Right forelimb (tissue), 1 donor: Measurements from ENCODE around the gene BCR.

Experiments
- DNase-seq: peaks from one replicate; pipeline ENCODE4 v3.0.0-alpha.2; 2018

BCR gene

GRCh38 chr22:23218053-23218866 is 38.0 kb downstream of the BCR start:
- DNase-seq, result no peak

GRCh38 chr22:23218867-23219251 is 38.5 kb downstream of the BCR start:
- peak; percentile 77 for DNase-seq

GRCh38 chr22:23219317-23219716 is 39.0 kb downstream of the BCR start:
- DNase-seq, result no peak

- no peak for DNase-seq
Measured at GRCh38 chr22:23219822-23220484, 39.6 kb downstream of the BCR start.

GRCh38 chr22:23220485-23221350 is 40.4 kb downstream of the BCR start:
- DNase-seq, result no peak

- DNase-seq, result no peak
Measured at GRCh38 chr22:23221351-23221804, 41.1 kb downstream of the BCR start.

- DNase-seq, result no peak
Measured at GRCh38 chr22:23222033-23222792, 41.9 kb downstream of the BCR start.

GRCh38 chr22:23222793-23223568 is 42.7 kb downstream of the BCR start:
- no peak for DNase-seq

- no peak for DNase-seq
Measured at GRCh38 chr22:23223569-23224317, 43.4 kb downstream of the BCR start.

- no peak for DNase-seq
Measured at GRCh38 chr22:23224846-23225245, 44.5 kb downstream of the BCR start.

GRCh38 chr22:23225337-23225723 is 45.0 kb downstream of the BCR start:
- DNase-seq, result no peak

GRCh38 chr22:23225724-23226496 is 45.6 kb downstream of the BCR start:
- no peak for DNase-seq

- DNase-seq, result no peak
Measured at GRCh38 chr22:23226497-23226850, 46.2 kb downstream of the BCR start.

- no peak for DNase-seq
Measured at GRCh38 chr22:23227380-23227779, 47.1 kb downstream of the BCR start.

- no peak for DNase-seq
Measured at GRCh38 chr22:23228503-23228902, 48.2 kb downstream of the BCR start.

- no peak for DNase-seq
Measured at GRCh38 chr22:23229646-23230045, 49.3 kb downstream of the BCR start.

GRCh38 chr22:23230348-23231068 is 50.2 kb downstream of the BCR start:
- no peak for DNase-seq

GRCh38 chr22:23231471-23232093 is 51.3 kb downstream of the BCR start:
- DNase-seq, result no peak
